B cell (primary cell): Measurements from ENCODE around the gene TCF7L1. TPM values are rescaled to one million over a fixed set of nuclear protein-coding genes. Genes with fewer than 3 reads are reported as not detected.

Experiments used
- ATAC-seq: fragments of 200-7000 bp; cut with Tn5 transposase; one replicate; pipeline ENCODE4 v1.10.0; 2021; ENCODE audit warnings: low read depth, mild to moderate bottlenecking, moderate number of reproducible peaks, moderate library complexity
- CTCF ChIA-PET: fragments of 350-600 bp; sonication (Branson Sonifier 250); formaldehyde crosslinking; loops from one replicate; lab custom pipeline; 2021; ENCODE audit warnings: antibody characterized with exemption, inconsistent platforms; lab: Charles Lee
- POLR2A ChIA-PET: fragments of 350-600 bp; sonication (Branson Sonifier 250); formaldehyde crosslinking; loops from one replicate; lab custom pipeline; 2021; ENCODE audit warnings: antibody characterized with exemption; lab: Charles Lee
- DNase-seq: peaks from one replicate; pipeline ENCODE4 v3.0.0; 2013
- H2AFZ ChIP-seq: 2 replicates; pipeline ENCODE4 v1.6.1; 2012; ENCODE audit warnings: mild to moderate bottlenecking, low read depth, low read length; ENCODE audit not compliant: insufficient read depth, poor library complexity, severe bottlenecking
- H3K27ac ChIP-seq, 2 donors: 1 replicate in 1 of 2; 2 replicates in 1 of 2; pipeline ENCODE4 v1.5.1; 2012 to 2013; ENCODE audit warnings: low read length in 2 of 2, mild to moderate bottlenecking in 2 of 2, moderate library complexity in 1 of 2
- H3K27me3 ChIP-seq, 4 experiments: fragments of 200-600 bp in 1 of 4; sonication (generic) in 1 of 4; replicated peaks in 1 of 4; 1 replicate in 2 of 4; 2 replicates in 2 of 4; pipeline versions ENCODE4 v1.6.1 to v1.7.0; 2013 to 2016; ENCODE audit warnings: low read length in 3 of 4, mild to moderate bottlenecking in 2 of 4, mixed read lengths in 1 of 4, moderate library complexity in 1 of 4; ENCODE audit not compliant: insufficient read depth in 4 of 4, control insufficient read depth in 3 of 4; ENCODE audit errors: control extremely low read depth in 1 of 4
- H3K36me3 ChIP-seq, 2 experiments: replicated peaks in 1 of 2; 1 replicate in 1 of 2; 2 replicates in 1 of 2; pipeline versions ENCODE4 v1.6.1 to v1.7.1; 2013; ENCODE audit warnings: low read length in 1 of 2; ENCODE audit not compliant: insufficient read depth in 2 of 2, control insufficient read depth in 1 of 2; ENCODE audit errors: control extremely low read depth in 1 of 2, extremely low read depth in 1 of 2
- H3K4me1 ChIP-seq, 2 donors: fragments of 200-600 bp in 1 of 2; sonication (generic) in 1 of 2; 1 replicate in 1 of 2; 2 replicates in 1 of 2; pipeline versions ENCODE4 v1.5.1 to v1.6.1; 2013 to 2017; ENCODE audit warnings: low read length in 2 of 2; ENCODE audit not compliant: control insufficient read depth in 2 of 2, insufficient read depth in 2 of 2
- H3K4me2 ChIP-seq: replicated peaks from 2 replicates; pipeline ENCODE3; 2012; ENCODE audit warnings: mild to moderate bottlenecking, low read depth, low read length; ENCODE audit not compliant: poor library complexity, severe bottlenecking
- H3K4me3 ChIP-seq, 5 experiments: fragments of 200-600 bp in 1 of 5; sonication (generic) in 1 of 5; 1 replicate in 3 of 5; 2 replicates in 2 of 5; pipeline versions ENCODE4 v1.5.1 to v1.7.0; 2011 to 2016; ENCODE audit warnings: low read length in 4 of 5, mild to moderate bottlenecking in 4 of 5, low read depth in 2 of 5, control low read depth in 1 of 5, moderate library complexity in 1 of 5; ENCODE audit not compliant: insufficient read depth in 1 of 5; ENCODE audit errors: control extremely low read depth in 1 of 5, extremely low read depth in 1 of 5
- H3K79me2 ChIP-seq: fragments of 200-600 bp; sonication (generic); one replicate; pipeline ENCODE4 v1.6.0; 2016; ENCODE audit warnings: low read length; ENCODE audit not compliant: control insufficient read depth, insufficient read depth
- H3K9ac ChIP-seq: fragments of 200-600 bp; sonication (generic); 2 replicates; pipeline ENCODE4 v1.6.1; 2017; ENCODE audit warnings: mild to moderate bottlenecking, low read length, moderate library complexity
- H3K9me3 ChIP-seq, 3 donors: one replicate each; pipeline versions ENCODE4 v1.6.1 to v1.7.1; 2013; ENCODE audit warnings: low read length in 2 of 3; ENCODE audit not compliant: control insufficient read depth in 2 of 3, insufficient read depth in 1 of 3; ENCODE audit errors: control extremely low read depth in 1 of 3
- H4K20me1 ChIP-seq: 2 replicates; pipeline ENCODE4 v1.6.0; 2012; ENCODE audit warnings: mild to moderate bottlenecking, low read length; ENCODE audit not compliant: insufficient read depth, control insufficient read depth, poor library complexity, severe bottlenecking
- H3K27ac Mint-ChIP-seq: one replicate; pipeline ENCODE4 v1.8.0; 2021; ENCODE audit warnings: mixed read lengths
- H3K27me3 Mint-ChIP-seq: one replicate; pipeline ENCODE4 v1.8.0; 2021; ENCODE audit warnings: mixed read lengths
- H3K4me1 Mint-ChIP-seq: one replicate; pipeline ENCODE4 v1.8.0; 2021; ENCODE audit warnings: mixed read lengths
- H3K4me3 Mint-ChIP-seq: one replicate; pipeline ENCODE4 v1.8.0; 2021; ENCODE audit warnings: mixed read lengths
- H3K9me3 Mint-ChIP-seq: one replicate; pipeline ENCODE4 v1.8.0; 2022; ENCODE audit warnings: mixed read lengths; ENCODE audit not compliant: insufficient read depth
- EZH2 ChIP-seq: IDR thresholded peaks from 2 replicates; pipeline ENCODE4 v1.6.1; 2012; ENCODE audit warnings: borderline replicate concordance, low read depth, mild to moderate bottlenecking, moderate library complexity, low read length; ENCODE audit not compliant: insufficient read depth, poor library complexity, severe bottlenecking
- WGBS: methylation state at CpG from one replicate; pipeline ENCODE4 v1.1.5; 2013; ENCODE audit warnings: missing lambda C conversion rate; ENCODE audit not compliant: insufficient coverage; 5-methylcytosine and 5-hydroxymethylcytosine counted together
- intact Hi-C: fragments of 100-400 bp; cut with micrococcal nuclease; formaldehyde crosslinking; loops from one replicate; pipeline ENCODE4 v1.10.0; 2022
- polyA plus RNA-seq: library from polyadenylated mRNA; depleted of rRNA; stranded (reverse); fragments of >200 nt; gene quantifications from 2 replicates; pipeline ENCODE4 v1.2.3, GENCODE V29; 2012
- total RNA-seq, 2 donors: library from RNA; stranded (reverse); fragments of 120-200 nt in 1 of 2; gene quantifications; 1 replicate in 1 of 2; 2 replicates in 1 of 2; pipeline versions ENCODE4 v1.2.3 to v1.2.4, GENCODE V29; 2013 to 2022
- TF ChIP-seq, protein P1 (sequence below): fragments of 200-600 bp; IDR thresholded peaks from one replicate; pipeline ENCODE4 v1.8.0; 2022; ENCODE audit warnings: antibody characterized with exemption, mild to moderate bottlenecking

Gene TCF7L1
- total and polyA plus RNA-seq, 2 donors (not counting 1 experiment from before 2014, with no cell fraction given) = 0.67 to 0.81 TPM

DNA sequence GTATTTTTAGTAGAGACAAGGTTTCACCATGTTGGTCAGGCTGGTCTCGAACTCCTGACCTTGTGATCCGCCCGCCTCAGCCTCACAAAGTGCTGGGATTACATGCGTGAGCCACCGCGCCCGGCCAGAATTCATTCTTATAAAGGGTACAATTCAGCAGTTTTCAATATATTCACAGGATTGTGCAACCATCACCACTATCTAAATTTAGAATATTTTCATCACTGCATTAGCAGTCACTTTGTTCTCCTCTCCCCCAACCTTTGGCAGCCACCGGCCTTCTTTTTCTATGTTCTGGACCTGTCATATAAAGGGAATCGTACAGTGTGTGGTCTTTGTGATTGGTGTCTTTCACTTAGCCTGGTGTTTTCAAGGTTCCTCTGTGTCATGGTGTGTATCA is 40.7 kb downstream of the TCF7L1 start:
- no peak for ATAC-seq
- Histone ChIP-seq H3K4me1 (no peaks in the 10 kb centered on the region), H3K9ac (no peak overlapping the region), H3K27ac (no peak overlapping the region), H3K4me3 (no peak overlapping the region), H3K79me2 (no peaks in the 10 kb centered on the region), H3K27me3 (no peaks in the 10 kb centered on the region), H3K9me3 (peaks cover 0 to 24% (median 14%) of the 10 kb centered on the region in 3 donors), H3K36me3 (no peaks in the 10 kb centered on the region), H2AFZ (no peak overlapping the region), H4K20me1 (no peaks in the 10 kb centered on the region), H3K4me2 (no peak overlapping the region)
- H3K27ac Mint-ChIP-seq = no peak overlapping the region
- POLR2A ChIA-PET = no interaction called here
- CTCF ChIA-PET = no interaction called here
- no peak overlapping the region for H3K4me3 Mint-ChIP-seq
- 97% methylated on average over 7 of the region's 9 CpGs for WGBS
- intact Hi-C loops = no loop called here
- no peak for DNase-seq
- TF ChIP-seq, protein P1, sequence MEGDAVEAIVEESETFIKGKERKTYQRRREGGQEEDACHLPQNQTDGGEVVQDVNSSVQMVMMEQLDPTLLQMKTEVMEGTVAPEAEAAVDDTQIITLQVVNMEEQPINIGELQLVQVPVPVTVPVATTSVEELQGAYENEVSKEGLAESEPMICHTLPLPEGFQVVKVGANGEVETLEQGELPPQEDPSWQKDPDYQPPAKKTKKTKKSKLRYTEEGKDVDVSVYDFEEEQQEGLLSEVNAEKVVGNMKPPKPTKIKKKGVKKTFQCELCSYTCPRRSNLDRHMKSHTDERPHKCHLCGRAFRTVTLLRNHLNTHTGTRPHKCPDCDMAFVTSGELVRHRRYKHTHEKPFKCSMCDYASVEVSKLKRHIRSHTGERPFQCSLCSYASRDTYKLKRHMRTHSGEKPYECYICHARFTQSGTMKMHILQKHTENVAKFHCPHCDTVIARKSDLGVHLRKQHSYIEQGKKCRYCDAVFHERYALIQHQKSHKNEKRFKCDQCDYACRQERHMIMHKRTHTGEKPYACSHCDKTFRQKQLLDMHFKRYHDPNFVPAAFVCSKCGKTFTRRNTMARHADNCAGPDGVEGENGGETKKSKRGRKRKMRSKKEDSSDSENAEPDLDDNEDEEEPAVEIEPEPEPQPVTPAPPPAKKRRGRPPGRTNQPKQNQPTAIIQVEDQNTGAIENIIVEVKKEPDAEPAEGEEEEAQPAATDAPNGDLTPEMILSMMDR = no peak
- TF ChIP-seq EZH2 = no peak
- H3K9me3 Mint-ChIP-seq = peaks cover 16% of the 10 kb centered on the region
- peaks cover 14% of the 10 kb centered on the region for H3K27me3 Mint-ChIP-seq
- H3K4me1 Mint-ChIP-seq = no peaks in the 10 kb centered on the region

DNA sequence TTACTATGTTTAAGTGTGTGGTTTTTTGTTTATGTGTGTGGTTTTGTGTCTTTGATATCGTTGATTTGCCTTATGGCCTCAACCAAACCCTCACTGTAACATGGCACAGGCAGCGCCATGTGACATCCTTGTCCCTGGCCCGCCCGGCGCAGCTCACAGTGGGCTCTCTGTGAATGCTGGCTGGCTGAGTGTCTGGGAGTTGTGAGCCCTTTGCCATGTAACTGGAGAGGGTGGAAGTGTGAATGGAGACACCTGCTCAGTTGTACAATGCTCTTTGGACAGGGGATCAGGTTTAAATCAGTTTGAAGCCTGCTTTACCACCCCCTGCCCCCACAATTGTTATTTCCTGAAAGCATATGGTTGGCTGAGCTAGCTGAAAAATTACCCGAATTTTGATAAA is 41.8 kb downstream of the TCF7L1 start:
- H3K27me3 ChIP-seq = peaks cover 0 to 2% (median 0%) of the 10 kb centered on the region in 4 experiments
- H3K4me1 Mint-ChIP-seq = no peaks in the 10 kb centered on the region
- no peaks in the 10 kb centered on the region for H4K20me1 ChIP-seq
- DNase-seq (no peak), ATAC-seq (no peak)
- peaks cover 13% of the 10 kb centered on the region for H3K9me3 Mint-ChIP-seq
- no peak overlapping the region for H3K4me2 ChIP-seq
- H3K27ac ChIP-seq = no peak overlapping the region
- H3K4me3 ChIP-seq = no peak overlapping the region
- WGBS = 96% methylated on average over 5 of the region's 6 CpGs
- POLR2A ChIA-PET = no interaction called here
- H3K9me3 ChIP-seq = peaks cover 0 to 24% (median 14%) of the 10 kb centered on the region in 3 donors
- no peak overlapping the region for H3K27ac Mint-ChIP-seq
- TF ChIP-seq, protein P1 = no peak
- no peak for TF ChIP-seq EZH2
- no peaks in the 10 kb centered on the region for H3K36me3 ChIP-seq
- CTCF ChIA-PET = no interaction called here
- H2AFZ ChIP-seq = no peak overlapping the region
- intact Hi-C loops = no loop called here
- no peaks in the 10 kb centered on the region for H3K4me1 ChIP-seq
- peaks cover 14% of the 10 kb centered on the region for H3K27me3 Mint-ChIP-seq
- no peak overlapping the region for H3K4me3 Mint-ChIP-seq
- H3K9ac ChIP-seq = no peak overlapping the region
- H3K79me2 ChIP-seq = no peaks in the 10 kb centered on the region
